Panc1 (cell line): ENCODE data around the gene P2RX3.

Source experiments
- POLR2AphosphoS5 ChIP-seq: IDR thresholded peaks from 2 replicates; pipeline ENCODE4 v1.6.1; 2012; ENCODE audit warnings: mild to moderate bottlenecking, low read depth, low read length, moderate library complexity
- TCF7L2 ChIP-seq: IDR thresholded peaks from 2 replicates; pipeline ENCODE4 v1.6.1; 2011; ENCODE audit warnings: mild to moderate bottlenecking, low read depth, low read length, inconsistent platforms
- TF ChIP-seq, protein P1 (sequence below): fragments of 450-650 bp; IDR thresholded peaks from 2 replicates; pipeline ENCODE4 v1.5.1; 2017; ENCODE audit warnings: mild to moderate bottlenecking

DNA sequence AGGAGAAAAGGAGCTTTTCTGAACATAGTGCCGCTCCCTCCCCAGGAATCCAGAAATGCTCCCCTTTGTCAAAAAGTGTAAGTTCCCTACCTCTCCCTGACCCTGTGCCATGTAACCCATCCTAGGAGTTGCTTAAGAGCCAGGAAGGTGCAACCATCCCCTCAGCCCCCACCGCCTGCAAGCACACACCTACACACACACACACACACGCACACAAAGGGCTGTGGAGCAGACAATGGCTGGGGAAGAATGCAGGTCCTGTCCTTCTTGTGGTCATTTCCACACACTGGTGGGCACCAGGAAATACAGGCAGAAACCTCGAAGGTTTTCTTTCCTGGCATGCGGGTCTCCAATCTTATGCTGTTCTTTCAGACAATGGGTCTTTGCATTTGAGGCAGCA is 1.2 kb downstream of the P2RX3 start:
- TF ChIP-seq, protein P1, sequence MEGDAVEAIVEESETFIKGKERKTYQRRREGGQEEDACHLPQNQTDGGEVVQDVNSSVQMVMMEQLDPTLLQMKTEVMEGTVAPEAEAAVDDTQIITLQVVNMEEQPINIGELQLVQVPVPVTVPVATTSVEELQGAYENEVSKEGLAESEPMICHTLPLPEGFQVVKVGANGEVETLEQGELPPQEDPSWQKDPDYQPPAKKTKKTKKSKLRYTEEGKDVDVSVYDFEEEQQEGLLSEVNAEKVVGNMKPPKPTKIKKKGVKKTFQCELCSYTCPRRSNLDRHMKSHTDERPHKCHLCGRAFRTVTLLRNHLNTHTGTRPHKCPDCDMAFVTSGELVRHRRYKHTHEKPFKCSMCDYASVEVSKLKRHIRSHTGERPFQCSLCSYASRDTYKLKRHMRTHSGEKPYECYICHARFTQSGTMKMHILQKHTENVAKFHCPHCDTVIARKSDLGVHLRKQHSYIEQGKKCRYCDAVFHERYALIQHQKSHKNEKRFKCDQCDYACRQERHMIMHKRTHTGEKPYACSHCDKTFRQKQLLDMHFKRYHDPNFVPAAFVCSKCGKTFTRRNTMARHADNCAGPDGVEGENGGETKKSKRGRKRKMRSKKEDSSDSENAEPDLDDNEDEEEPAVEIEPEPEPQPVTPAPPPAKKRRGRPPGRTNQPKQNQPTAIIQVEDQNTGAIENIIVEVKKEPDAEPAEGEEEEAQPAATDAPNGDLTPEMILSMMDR, result no peak
- TF ChIP-seq TCF7L2 (no peak), POLR2AphosphoS5 (no peak)
